Liver (tissue), 9 donors: ENCODE data around the gene ZDHHC5. TPM values are rescaled to one million over a fixed set of nuclear protein-coding genes. Genes with fewer than 3 reads are reported as not detected.

Experiments used
- DNase-seq: peaks from one replicate; pipeline ENCODE4 v3.0.0-alpha.2; 2017; ENCODE audit warnings: low spot score
- H3K27ac ChIP-seq, 2 donors: one replicate each; pipeline ENCODE4 v1.7.0; 2013; ENCODE audit warnings: inconsistent platforms in 2 of 2, low read length in 2 of 2, control low read depth in 1 of 2, low read depth in 1 of 2, mild to moderate bottlenecking in 1 of 2
- H3K27me3 ChIP-seq, 4 donors: one replicate each; pipeline versions ENCODE4 v1.6.1 to v1.7.0; 2013; ENCODE audit warnings: low read length in 3 of 4, inconsistent platforms in 1 of 4, mild to moderate bottlenecking in 1 of 4, moderate library complexity in 1 of 4; ENCODE audit not compliant: control insufficient read depth in 4 of 4, insufficient read depth in 4 of 4
- H3K36me3 ChIP-seq, 4 donors: one replicate each; pipeline versions ENCODE4 v1.6.1 to v1.7.0; 2013; ENCODE audit warnings: low read length in 3 of 4, mild to moderate bottlenecking in 3 of 4, low read depth in 1 of 4, moderate library complexity in 1 of 4; ENCODE audit not compliant: control insufficient read depth in 4 of 4, insufficient read depth in 3 of 4
- H3K4me1 ChIP-seq, 4 donors: one replicate each; pipeline versions ENCODE4 v1.6.1 to v1.7.0; 2013; ENCODE audit warnings: low read length in 3 of 4, mild to moderate bottlenecking in 3 of 4, moderate library complexity in 1 of 4; ENCODE audit not compliant: control insufficient read depth in 4 of 4, insufficient read depth in 4 of 4
- H3K4me3 ChIP-seq, 3 donors: one replicate each; pipeline versions ENCODE4 v1.6.1 to v1.7.0; 2013; ENCODE audit warnings: low read length in 3 of 3, control low read depth in 1 of 3, low read depth in 1 of 3, mild to moderate bottlenecking in 1 of 3
- H3K9ac ChIP-seq, 2 donors: one replicate each; pipeline ENCODE4 v1.7.0; 2013; ENCODE audit warnings: low read length in 2 of 2, mild to moderate bottlenecking in 2 of 2, moderate library complexity in 2 of 2, control low read depth in 1 of 2, low read depth in 1 of 2
- H3K9me3 ChIP-seq, 4 donors: one replicate each; pipeline versions ENCODE4 v1.6.1 to v1.7.0; 2013; ENCODE audit warnings: low read length in 3 of 4; ENCODE audit not compliant: control insufficient read depth in 4 of 4
- ATF3 ChIP-seq: IDR thresholded peaks from 2 replicates; pipeline ENCODE4 v1.6.1; 2016; ENCODE audit warnings: antibody characterized with exemption
- EGR1 ChIP-seq, 2 donors: IDR thresholded peaks; 2 replicates each; pipeline ENCODE4 v1.6.1; 2016 to 2018; ENCODE audit warnings: antibody characterized with exemption in 2 of 2, low read depth in 2 of 2
- FOXA1 ChIP-seq: IDR thresholded peaks from 2 replicates; pipeline ENCODE4 v1.6.1; 2016; ENCODE audit warnings: antibody characterized with exemption
- FOXA2 ChIP-seq: IDR thresholded peaks from 2 replicates; pipeline ENCODE4 v1.6.1; 2016; ENCODE audit warnings: antibody characterized with exemption
- GABPA ChIP-seq, 2 donors: IDR thresholded peaks in 1 of 2; conservative IDR thresholded peaks in 1 of 2; 2 replicates each; pipeline ENCODE4 v1.6.1; 2016; ENCODE audit warnings: antibody characterized with exemption in 2 of 2, mild to moderate bottlenecking in 1 of 2, moderate library complexity in 1 of 2
- HNF4A ChIP-seq, 2 donors: conservative IDR thresholded peaks; 2 replicates each; pipeline ENCODE4 v1.6.1; 2016; ENCODE audit warnings: antibody characterized with exemption in 2 of 2, mild to moderate bottlenecking in 2 of 2
- HNF4G ChIP-seq: IDR thresholded peaks from 2 replicates; pipeline ENCODE4 v1.6.1; 2016; ENCODE audit warnings: antibody characterized with exemption
- JUND ChIP-seq, 2 donors: IDR thresholded peaks; 2 replicates each; pipeline ENCODE4 v1.6.1; 2016; ENCODE audit warnings: antibody characterized with exemption in 2 of 2
- MAX ChIP-seq: IDR thresholded peaks from 2 replicates; pipeline ENCODE4 v1.6.1; 2016; ENCODE audit warnings: antibody characterized with exemption
- NR2F2 ChIP-seq: IDR thresholded peaks from 2 replicates; pipeline ENCODE4 v1.6.1; 2016; ENCODE audit warnings: antibody characterized with exemption
- RAD21 ChIP-seq, 2 donors: IDR thresholded peaks; 2 replicates each; pipeline ENCODE4 v1.6.1; 2016; ENCODE audit warnings: antibody characterized with exemption in 2 of 2, mild to moderate bottlenecking in 2 of 2
- RXRA ChIP-seq, 2 donors: IDR thresholded peaks; 2 replicates each; pipeline ENCODE4 v1.6.1; 2017 to 2018; ENCODE audit warnings: antibody characterized with exemption in 2 of 2, mild to moderate bottlenecking in 1 of 2
- SP1 ChIP-seq: IDR thresholded peaks from 2 replicates; pipeline ENCODE4 v1.6.1; 2018; ENCODE audit warnings: antibody characterized with exemption, mild to moderate bottlenecking
- TAF1 ChIP-seq: conservative IDR thresholded peaks from 2 replicates; pipeline ENCODE4 v1.6.1; 2016; ENCODE audit warnings: antibody characterized with exemption, mild to moderate bottlenecking
- YY1 ChIP-seq: IDR thresholded peaks from 2 replicates; pipeline ENCODE4 v1.6.1; 2016; ENCODE audit warnings: antibody characterized with exemption, mild to moderate bottlenecking
- ZBTB33 ChIP-seq: IDR thresholded peaks from 2 replicates; pipeline ENCODE4 v1.6.1; 2016; ENCODE audit warnings: antibody characterized with exemption
- WGBS: extraction: QIAGEN DNeasy Blood & Tissue Kit; methylation state at CpG from one replicate; pipeline ENCODE4 v1.1.7; 2013; 5-methylcytosine and 5-hydroxymethylcytosine counted together
- polyA plus RNA-seq, 2 donors: library from polyadenylated mRNA; stranded (reverse) in 1 of 2; unstranded in 1 of 2; fragments of 200-250 nt in 1 of 2; fragments of >200 nt in 1 of 2; fragmentation: Nextera tagmentation in 1 of 2; extraction: Ambion mirVana in 1 of 2; gene quantifications; one replicate each; pipeline versions ENCODE4 v1.2.1 to v1.2.3, GENCODE V29; 2013 to 2015
- total RNA-seq, 2 donors: library from RNA; depleted of rRNA; stranded (reverse); fragments of >200 nt; gene quantifications; one replicate each; pipeline ENCODE4 v1.2.3, GENCODE V29; 2014
- TF ChIP-seq, protein P1 (sequence below): fragments of 150-350 bp; IDR thresholded peaks from 2 replicates; pipeline ENCODE4 v1.5.1; 2017; ENCODE audit warnings: improper control_type of control experiment, low read depth, low read length; ENCODE audit not compliant: missing input control
- TF ChIP-seq, protein P2 (sequence below): IDR thresholded peaks from 2 replicates; pipeline ENCODE4 v1.6.1; 2016; ENCODE audit warnings: antibody characterized with exemption, mild to moderate bottlenecking
- donor health status: healthy.
- donor health status: healthy.
- donor health status: healthy.
- donor health status: healthy.
- donor health status: healthy.

ZDHHC5 gene
- total and polyA plus RNA-seq, 4 donors: 7.2 to 31.4 (median 26.1) TPM

DNA sequence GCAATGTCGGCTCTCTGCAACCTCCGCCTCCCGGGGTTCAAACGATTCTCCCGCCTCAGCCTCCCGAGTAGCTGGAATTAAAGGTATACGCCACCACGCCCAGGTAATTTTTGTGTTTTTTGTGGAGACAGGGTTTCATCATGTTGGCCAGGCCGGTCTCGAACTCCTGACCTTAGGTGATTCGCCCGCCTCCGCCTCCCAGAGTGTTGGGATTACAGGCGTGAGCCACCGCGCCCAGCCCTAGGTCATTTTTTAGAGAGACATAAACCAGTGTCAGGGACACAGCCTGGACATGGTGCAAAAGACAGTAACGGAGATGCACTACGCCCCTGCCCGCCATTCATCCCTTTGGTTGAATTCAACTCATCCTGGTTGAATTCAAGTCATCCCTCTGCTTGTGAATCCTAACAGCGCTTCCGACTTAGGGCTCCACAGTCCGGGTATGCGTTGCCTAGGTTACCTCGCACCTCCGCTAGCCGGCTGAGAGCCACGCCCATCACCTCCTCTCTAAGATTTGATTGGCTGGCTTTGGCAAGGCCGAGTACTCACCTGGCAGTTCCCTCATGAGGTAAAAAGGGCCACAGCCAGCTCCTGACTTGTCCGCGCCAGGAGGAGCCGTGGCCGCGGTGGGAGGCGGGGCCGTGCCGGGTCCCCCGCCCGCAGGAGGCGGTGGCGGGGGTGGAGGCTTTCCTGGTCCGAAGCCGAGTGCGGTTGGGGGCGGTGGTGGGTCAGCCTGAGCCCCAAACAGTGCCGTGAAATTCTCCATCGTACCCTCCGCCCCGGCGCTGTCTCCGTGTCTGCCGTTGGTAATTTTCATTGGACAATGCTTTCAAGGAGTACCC, 43.7 kb downstream of the ZDHHC5 start, which contains the start of gene MED19:
TSS of gene MED19 (minus strand) at position 802 of the 842 bp plus-strand sequence. CDS start at position 766, 36 bp downstream.
- 7% methylated on average over 51 of the region's 51 CpGs for WGBS
- Histone ChIP-seq H3K27ac (peak within 1 kb of the TSS; percentile 60 to 86), H3K9me3 (no peaks in the 10 kb centered on the region), H3K36me3 (peaks cover 0 to 2% (median 0%) of the 10 kb centered on the region in 4 donors), H3K27me3 (no peaks in the 10 kb centered on the region), H3K4me1 (peaks cover 10 to 34% (median 31%) of the 10 kb centered on the region in 4 donors), H3K9ac (peak within 1 kb of the TSS; percentile 76 to 80), H3K4me3 (peak within 1 kb of the TSS; percentile 86 to 97 (median 95))
- TF ChIP-seq, protein P1, sequence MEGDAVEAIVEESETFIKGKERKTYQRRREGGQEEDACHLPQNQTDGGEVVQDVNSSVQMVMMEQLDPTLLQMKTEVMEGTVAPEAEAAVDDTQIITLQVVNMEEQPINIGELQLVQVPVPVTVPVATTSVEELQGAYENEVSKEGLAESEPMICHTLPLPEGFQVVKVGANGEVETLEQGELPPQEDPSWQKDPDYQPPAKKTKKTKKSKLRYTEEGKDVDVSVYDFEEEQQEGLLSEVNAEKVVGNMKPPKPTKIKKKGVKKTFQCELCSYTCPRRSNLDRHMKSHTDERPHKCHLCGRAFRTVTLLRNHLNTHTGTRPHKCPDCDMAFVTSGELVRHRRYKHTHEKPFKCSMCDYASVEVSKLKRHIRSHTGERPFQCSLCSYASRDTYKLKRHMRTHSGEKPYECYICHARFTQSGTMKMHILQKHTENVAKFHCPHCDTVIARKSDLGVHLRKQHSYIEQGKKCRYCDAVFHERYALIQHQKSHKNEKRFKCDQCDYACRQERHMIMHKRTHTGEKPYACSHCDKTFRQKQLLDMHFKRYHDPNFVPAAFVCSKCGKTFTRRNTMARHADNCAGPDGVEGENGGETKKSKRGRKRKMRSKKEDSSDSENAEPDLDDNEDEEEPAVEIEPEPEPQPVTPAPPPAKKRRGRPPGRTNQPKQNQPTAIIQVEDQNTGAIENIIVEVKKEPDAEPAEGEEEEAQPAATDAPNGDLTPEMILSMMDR: no peak
- TF ChIP-seq HNF4A (conservative IDR thresholded peaks at IDR 0.05): peak in 1 of 2 donors; percentile 1
- peak; percentile 83 for DNase-seq

DNA sequence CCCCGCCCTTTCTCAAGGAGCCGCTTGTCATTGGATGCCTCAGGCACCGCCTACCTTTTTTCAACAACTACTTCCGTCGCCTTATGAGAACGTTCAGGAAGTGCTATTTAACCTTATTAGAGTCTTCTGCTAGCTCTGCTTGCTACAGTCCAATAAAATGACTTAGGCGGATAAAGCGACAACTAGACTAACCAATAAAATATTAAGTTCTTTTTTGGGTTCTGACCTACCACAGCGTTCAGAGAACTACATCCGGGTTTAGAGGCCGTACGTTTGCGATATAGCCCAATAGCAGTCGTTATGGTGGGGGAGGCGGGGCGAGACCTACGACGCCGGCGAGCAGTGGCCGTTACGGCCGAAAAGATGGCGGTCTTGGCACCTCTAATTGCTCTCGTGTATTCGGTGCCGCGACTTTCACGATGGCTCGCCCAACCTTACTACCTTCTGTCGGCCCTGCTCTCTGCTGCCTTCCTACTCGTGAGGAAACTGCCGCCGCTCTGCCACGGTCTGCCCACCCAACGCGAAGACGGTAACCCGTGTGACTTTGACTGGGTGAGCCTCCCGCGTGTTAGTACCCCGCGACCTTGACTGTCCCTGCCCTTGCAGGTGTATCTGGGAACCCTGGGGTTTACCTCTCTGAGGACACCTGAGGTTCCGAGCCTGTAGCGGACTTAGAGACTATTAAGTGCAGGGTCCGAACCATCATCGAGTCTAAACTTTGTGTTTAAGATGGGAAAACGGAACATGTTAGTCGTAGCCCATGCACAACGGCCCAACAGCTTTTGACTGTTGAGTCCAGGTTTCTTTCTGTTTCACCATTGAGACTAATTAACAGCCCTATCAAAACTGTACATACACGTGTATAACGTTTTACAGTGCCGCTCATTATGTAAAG, 44.6 kb downstream of the ZDHHC5 start, which contains the start of gene TMX2:
TSS of gene TMX2 (plus strand) at position 338 of the 895 bp plus-strand sequence. CDS start at position 364, 26 bp downstream.
- H3K4me1 ChIP-seq: peaks cover 10 to 34% (median 31%) of the 10 kb centered on the region in 4 donors
- under 1% methylated on average over 53 of the region's 53 CpGs for WGBS

More for the DNA sequence above, 44.6 kb downstream of the ZDHHC5 start, which contains the start of gene TMX2:
- peak within 1 kb of the TSS; percentile 86 to 97 (median 95) for H3K4me3 ChIP-seq
- no peak for TF ChIP-seq FOXA1
- peak; percentile 99 for TF ChIP-seq YY1
- TF ChIP-seq NR2F2: peak; percentile 87
- peak; percentile 59 for TF ChIP-seq TAF1
- peak; percentile 7 for TF ChIP-seq HNF4G
- peak; percentile 60 for TF ChIP-seq ZBTB33
- peak; percentile 7 for TF ChIP-seq MAX
- no peak for TF ChIP-seq ATF3
- TF ChIP-seq HNF4A (conservative IDR thresholded peaks at IDR 0.05): peak in 1 of 2 donors; percentile 1
- TF ChIP-seq GABPA (IDR thresholded peaks at IDR 0.05 in 1 of 2, conservative IDR thresholded peaks at IDR 0.05 in 1 of 2): peak; percentile 96 to 98
- no peak for TF ChIP-seq FOXA2
- peak; percentile 94 for TF ChIP-seq SP1
- peak in 1 of 2 donors; percentile 32 for TF ChIP-seq RXRA (IDR thresholded peaks at IDR 0.05)
- peak in 1 of 2 donors; percentile 75 for TF ChIP-seq JUND (IDR thresholded peaks at IDR 0.05)
- TF ChIP-seq, protein P2, sequence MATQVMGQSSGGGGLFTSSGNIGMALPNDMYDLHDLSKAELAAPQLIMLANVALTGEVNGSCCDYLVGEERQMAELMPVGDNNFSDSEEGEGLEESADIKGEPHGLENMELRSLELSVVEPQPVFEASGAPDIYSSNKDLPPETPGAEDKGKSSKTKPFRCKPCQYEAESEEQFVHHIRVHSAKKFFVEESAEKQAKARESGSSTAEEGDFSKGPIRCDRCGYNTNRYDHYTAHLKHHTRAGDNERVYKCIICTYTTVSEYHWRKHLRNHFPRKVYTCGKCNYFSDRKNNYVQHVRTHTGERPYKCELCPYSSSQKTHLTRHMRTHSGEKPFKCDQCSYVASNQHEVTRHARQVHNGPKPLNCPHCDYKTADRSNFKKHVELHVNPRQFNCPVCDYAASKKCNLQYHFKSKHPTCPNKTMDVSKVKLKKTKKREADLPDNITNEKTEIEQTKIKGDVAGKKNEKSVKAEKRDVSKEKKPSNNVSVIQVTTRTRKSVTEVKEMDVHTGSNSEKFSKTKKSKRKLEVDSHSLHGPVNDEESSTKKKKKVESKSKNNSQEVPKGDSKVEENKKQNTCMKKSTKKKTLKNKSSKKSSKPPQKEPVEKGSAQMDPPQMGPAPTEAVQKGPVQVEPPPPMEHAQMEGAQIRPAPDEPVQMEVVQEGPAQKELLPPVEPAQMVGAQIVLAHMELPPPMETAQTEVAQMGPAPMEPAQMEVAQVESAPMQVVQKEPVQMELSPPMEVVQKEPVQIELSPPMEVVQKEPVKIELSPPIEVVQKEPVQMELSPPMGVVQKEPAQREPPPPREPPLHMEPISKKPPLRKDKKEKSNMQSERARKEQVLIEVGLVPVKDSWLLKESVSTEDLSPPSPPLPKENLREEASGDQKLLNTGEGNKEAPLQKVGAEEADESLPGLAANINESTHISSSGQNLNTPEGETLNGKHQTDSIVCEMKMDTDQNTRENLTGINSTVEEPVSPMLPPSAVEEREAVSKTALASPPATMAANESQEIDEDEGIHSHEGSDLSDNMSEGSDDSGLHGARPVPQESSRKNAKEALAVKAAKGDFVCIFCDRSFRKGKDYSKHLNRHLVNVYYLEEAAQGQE: peak; percentile 34
- TF ChIP-seq, protein P1: no peak
- TF ChIP-seq RAD21 (IDR thresholded peaks at IDR 0.05): peak in 1 of 2 donors; percentile 14
- TF ChIP-seq EGR1 (IDR thresholded peaks at IDR 0.05; ENCODE audit: low read depth in 2 of 2): no peak
- no peaks in the 10 kb centered on the region for H3K9me3 ChIP-seq
- peaks cover 0 to 2% (median 0%) of the 10 kb centered on the region in 4 donors for H3K36me3 ChIP-seq
- DNase-seq: peak; percentile 87
- peak within 1 kb of the TSS; percentile 60 to 86 for H3K27ac ChIP-seq
- H3K27me3 ChIP-seq: no peaks in the 10 kb centered on the region
- H3K9ac ChIP-seq: peak within 1 kb of the TSS; percentile 76 to 80
